ENCODE measurements around the gene SLC2A4RG. TPM values are rescaled to one million over a fixed set of nuclear protein-coding genes. Genes with fewer than 3 reads are reported as not detected.
A peak's percentile ranks its signal among the peaks of the same experiment; 100 is the strongest.

Gene SLC2A4RG
- total RNA-seq, 1 donor from 2014 or later = 80.7 TPM

DNA sequence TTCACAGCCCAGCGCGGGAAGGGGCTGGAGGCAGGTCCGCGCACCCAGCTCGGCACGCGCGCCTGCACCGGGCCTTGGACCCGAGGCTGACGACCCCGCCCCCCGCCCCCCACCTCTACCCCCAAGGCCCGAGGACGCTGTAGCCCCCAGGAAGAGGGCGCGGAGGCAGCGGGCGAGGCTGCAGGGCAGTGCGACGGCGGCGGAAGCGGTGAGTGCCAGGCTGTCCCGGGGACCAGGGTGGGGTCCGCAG lies 2.0 kb upstream of the SLC2A4RG start:
- Mint-ChIP-seq H3K27ac (ENCODE audit: unreplicated experiment) (no peak overlapping the region), H3K4me1 (ENCODE audit: unreplicated experiment) (no peaks in the 10 kb centered on the region), H3K36me3 (ENCODE audit: unreplicated experiment) (peaks cover 7% of the 10 kb centered on the region), H3K4me3 (ENCODE audit: unreplicated experiment) (no peak overlapping the region), H3K9me3 (ENCODE audit: unreplicated experiment) (no peaks in the 10 kb centered on the region), H3K27me3 (ENCODE audit: unreplicated experiment) (no peaks in the 10 kb centered on the region)
- TF ChIP-seq, protein P1, sequence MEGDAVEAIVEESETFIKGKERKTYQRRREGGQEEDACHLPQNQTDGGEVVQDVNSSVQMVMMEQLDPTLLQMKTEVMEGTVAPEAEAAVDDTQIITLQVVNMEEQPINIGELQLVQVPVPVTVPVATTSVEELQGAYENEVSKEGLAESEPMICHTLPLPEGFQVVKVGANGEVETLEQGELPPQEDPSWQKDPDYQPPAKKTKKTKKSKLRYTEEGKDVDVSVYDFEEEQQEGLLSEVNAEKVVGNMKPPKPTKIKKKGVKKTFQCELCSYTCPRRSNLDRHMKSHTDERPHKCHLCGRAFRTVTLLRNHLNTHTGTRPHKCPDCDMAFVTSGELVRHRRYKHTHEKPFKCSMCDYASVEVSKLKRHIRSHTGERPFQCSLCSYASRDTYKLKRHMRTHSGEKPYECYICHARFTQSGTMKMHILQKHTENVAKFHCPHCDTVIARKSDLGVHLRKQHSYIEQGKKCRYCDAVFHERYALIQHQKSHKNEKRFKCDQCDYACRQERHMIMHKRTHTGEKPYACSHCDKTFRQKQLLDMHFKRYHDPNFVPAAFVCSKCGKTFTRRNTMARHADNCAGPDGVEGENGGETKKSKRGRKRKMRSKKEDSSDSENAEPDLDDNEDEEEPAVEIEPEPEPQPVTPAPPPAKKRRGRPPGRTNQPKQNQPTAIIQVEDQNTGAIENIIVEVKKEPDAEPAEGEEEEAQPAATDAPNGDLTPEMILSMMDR (IDR thresholded peaks at IDR 0.05) = no peak
- DNase-seq (ENCODE audit: extremely low spot score, unreplicated experiment) = no peak

DNA sequence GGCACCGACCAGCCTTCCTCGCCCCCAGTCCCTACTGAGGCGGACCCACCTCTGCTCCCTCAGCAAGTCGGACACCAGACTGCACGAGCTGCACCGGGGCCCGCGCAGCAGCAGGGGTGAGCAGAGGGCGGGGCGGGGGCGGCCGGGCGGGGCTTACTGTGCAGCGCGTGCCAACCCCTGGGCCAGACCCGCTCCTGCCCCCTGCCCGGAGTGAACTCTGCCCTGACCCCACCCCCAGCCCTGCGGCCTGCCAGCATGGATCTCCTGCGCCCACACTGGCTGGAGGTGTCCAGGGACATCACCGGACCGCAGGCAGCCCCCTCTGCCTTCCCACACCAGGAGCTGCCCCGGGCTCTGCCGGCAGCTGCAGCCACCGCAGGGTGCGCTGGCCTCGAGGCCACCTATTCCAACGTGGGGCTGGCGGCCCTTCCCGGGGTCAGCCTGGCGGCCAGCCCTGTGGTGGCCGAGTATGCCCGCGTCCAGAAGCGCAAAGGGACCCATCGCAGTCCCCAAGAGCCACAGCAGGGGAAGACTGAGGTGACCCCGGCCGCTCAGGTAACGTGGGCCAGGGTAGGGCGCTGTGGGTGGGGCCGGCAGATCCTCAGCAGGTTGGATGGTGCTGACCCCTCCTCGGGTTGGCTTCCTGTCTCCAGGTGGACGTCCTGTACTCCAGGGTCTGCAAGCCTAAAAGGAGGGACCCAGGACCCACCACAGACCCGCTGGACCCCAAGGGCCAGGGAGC lies 1.5 kb upstream of the SLC2A4RG start:
- TF ChIP-seq, protein P1 (IDR thresholded peaks at IDR 0.05) = no peak
- peaks cover 7% of the 10 kb centered on the region for H3K36me3 Mint-ChIP-seq (ENCODE audit: unreplicated experiment)
- H3K9me3 Mint-ChIP-seq (ENCODE audit: unreplicated experiment) = no peaks in the 10 kb centered on the region
- no peak overlapping the region for H3K27ac Mint-ChIP-seq (ENCODE audit: unreplicated experiment)
- H3K4me3 Mint-ChIP-seq (ENCODE audit: unreplicated experiment) = no peak overlapping the region
- DNase-seq (ENCODE audit: extremely low spot score, unreplicated experiment) = no peak
- H3K4me1 Mint-ChIP-seq (ENCODE audit: unreplicated experiment) = no peaks in the 10 kb centered on the region
- H3K27me3 Mint-ChIP-seq (ENCODE audit: unreplicated experiment) = no peaks in the 10 kb centered on the region

DNA sequence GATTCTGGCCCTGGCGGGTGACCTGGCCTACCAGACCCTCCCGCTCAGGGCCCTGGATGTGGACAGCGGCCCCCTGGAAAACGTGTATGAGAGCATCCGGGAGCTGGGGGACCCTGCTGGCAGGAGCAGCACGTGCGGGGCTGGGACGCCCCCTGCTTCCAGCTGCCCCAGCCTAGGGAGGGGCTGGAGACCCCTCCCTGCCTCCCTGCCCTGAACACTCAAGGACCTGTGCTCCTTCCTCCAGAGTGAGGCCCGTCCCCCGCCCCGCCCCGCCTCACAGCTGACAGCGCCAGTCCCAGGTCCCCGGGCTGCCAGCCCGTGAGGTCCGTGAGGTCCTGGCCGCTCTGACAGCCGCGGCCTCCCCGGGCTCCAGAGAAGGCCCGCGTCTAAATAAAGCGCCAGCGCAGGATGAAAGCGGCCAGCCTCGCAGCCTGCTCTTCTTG lies 868 bp upstream of the SLC2A4RG start:
- H3K9me3 Mint-ChIP-seq (ENCODE audit: unreplicated experiment) = no peaks in the 10 kb centered on the region
- H3K27me3 Mint-ChIP-seq (ENCODE audit: unreplicated experiment) = no peaks in the 10 kb centered on the region
- H3K4me3 Mint-ChIP-seq (ENCODE audit: unreplicated experiment) = no peak overlapping the region
- H3K36me3 Mint-ChIP-seq (ENCODE audit: unreplicated experiment) = peaks cover 5% of the 10 kb centered on the region
- H3K27ac Mint-ChIP-seq (ENCODE audit: unreplicated experiment) = no peak overlapping the region
- DNase-seq (ENCODE audit: extremely low spot score, unreplicated experiment) = no peak
- TF ChIP-seq, protein P1 (IDR thresholded peaks at IDR 0.05) = no peak
- H3K4me1 Mint-ChIP-seq (ENCODE audit: unreplicated experiment) = no peaks in the 10 kb centered on the region

DNA sequence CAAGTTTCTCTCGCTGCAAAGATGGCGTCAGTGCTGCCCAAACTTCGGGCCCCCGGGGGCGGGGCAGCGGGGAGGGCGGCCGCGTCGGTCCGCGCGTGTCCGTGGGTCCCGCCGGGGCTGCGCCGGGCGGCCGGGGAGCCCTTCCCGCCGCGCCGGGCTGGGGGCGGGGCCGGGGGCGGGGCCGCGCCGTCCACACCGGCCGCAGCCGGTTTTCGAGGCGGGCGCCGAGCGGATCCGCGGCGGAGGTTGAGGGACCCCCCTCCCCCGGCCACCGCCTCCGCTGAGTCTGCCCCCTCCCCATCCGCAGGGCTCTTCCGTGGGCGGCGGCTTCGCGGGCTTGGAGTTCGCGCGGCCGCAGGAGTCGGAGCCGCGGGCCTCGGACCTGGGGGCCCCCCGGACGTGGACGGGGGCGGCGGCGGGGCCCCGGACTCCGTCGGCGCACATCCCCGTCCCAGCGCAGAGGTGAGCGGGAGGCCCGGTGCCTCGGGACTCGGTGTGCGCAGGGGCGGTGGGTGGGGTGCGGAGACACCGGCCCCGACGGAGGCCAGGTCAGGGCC lies 572 bp downstream of the SLC2A4RG start:
- TF ChIP-seq, protein P1 (IDR thresholded peaks at IDR 0.05) = no peak
- peaks cover 5% of the 10 kb centered on the region for H3K36me3 Mint-ChIP-seq (ENCODE audit: unreplicated experiment)
- H3K27me3 Mint-ChIP-seq (ENCODE audit: unreplicated experiment) = no peaks in the 10 kb centered on the region
- no peaks in the 10 kb centered on the region for H3K4me1 Mint-ChIP-seq (ENCODE audit: unreplicated experiment)
- H3K9me3 Mint-ChIP-seq (ENCODE audit: unreplicated experiment) = no peaks in the 10 kb centered on the region
- DNase-seq (ENCODE audit: extremely low spot score, unreplicated experiment) = peak; percentile 87
- peak overlapping the region; percentile 74 for H3K4me3 Mint-ChIP-seq (ENCODE audit: unreplicated experiment)
- no peak overlapping the region for H3K27ac Mint-ChIP-seq (ENCODE audit: unreplicated experiment)

DNA sequence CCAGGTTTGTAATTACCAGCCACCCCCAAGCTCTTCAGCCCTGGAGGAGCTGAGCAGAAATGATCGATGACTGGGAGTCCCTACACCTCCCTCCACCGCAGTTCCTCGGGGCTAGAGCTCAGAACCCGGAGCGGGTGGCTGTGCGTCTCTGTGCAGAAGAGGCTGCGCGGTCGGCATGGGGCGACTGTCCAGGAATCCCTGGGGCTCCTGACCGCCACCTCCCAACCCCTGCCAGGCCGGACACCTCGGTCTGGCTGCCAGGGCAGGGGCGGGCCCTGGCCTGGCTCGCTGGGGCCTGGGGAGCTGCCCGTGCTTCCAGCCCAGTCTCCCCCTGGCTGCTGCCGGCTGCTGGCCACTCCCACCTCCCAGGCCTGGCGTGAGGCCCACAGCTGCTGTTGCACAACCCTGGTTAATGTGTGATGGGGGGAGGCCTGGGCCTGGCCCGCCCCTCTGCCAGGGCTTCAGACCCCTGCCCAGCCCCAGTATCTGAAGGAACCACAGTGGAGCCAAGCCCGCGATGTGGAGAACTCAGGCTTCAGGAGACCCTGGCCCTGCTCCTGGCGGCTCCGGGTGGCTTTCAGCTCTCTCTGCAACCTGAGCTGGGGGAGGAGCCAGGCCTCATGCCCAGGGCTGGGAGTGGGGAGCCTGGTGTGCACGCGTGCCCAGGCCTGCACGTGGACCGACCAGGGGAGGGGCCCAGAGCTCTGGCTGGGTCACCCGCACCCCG lies 1.2 kb downstream of the SLC2A4RG start:
- Mint-ChIP-seq H3K4me1 (ENCODE audit: unreplicated experiment) (no peaks in the 10 kb centered on the region), H3K4me3 (ENCODE audit: unreplicated experiment) (peak overlapping the region; percentile 74), H3K36me3 (ENCODE audit: unreplicated experiment) (peaks cover 6% of the 10 kb centered on the region), H3K9me3 (ENCODE audit: unreplicated experiment) (no peaks in the 10 kb centered on the region), H3K27ac (ENCODE audit: unreplicated experiment) (peak overlapping the region; percentile 59), H3K27me3 (ENCODE audit: unreplicated experiment) (no peaks in the 10 kb centered on the region)
- peak; percentile 94 for DNase-seq (ENCODE audit: extremely low spot score, unreplicated experiment)
- TF ChIP-seq, protein P1 (IDR thresholded peaks at IDR 0.05) = peak; percentile 45
